CD4-positive, alpha-beta T cell treated with Interleukin-4 for 4 hours (primary cell): ENCODE results near the gene VASH1.

Source experiments
- DNase-seq: peaks from one replicate; pipeline ENCODE4 v3.0.0-alpha.2; 2020

VASH1 gene

DNA sequence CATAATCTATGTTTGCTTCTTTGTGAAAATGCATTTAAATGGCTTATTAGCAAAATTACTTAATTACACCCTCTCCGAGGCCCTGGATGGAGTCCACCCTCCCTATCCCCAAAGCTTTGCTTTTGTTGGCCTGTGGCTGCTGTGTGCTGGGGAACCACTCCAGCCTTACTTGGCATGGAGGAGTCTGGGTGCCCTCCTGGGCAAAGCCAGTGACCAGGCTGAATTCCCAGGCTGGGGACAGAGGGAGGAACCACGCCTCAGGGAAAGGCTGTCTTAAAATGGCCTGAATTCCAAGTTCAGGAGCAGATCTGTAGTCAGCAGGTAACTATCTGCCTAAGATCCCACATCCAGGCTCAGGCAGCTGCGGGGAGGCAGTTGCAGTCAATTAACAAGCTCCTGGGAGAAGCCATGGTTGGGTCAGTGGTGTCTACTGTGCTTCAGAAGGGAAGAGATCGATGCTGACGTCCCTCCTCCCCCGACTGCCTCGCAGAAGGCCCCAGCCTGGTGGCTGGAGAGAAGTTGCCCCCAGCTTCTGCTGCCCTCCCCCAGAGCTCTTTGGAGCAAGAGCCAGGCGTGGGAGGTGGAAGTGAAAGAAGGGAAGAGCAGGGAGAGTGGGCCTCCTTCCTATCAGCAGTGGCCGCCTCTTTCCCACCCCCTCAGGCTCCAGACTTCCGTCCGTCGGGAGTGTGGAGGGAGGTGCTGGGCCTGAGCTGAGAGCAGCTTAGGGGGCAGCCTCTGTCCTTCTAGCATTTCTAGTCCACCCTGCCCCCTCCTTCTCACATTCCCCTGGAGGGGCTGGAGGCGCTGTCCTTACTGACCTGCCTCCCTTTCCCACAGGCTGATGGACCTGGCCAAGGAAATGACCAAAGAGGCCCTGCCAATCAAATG lies 11.3 kb downstream of the VASH1 start:
- no peak for DNase-seq

DNA sequence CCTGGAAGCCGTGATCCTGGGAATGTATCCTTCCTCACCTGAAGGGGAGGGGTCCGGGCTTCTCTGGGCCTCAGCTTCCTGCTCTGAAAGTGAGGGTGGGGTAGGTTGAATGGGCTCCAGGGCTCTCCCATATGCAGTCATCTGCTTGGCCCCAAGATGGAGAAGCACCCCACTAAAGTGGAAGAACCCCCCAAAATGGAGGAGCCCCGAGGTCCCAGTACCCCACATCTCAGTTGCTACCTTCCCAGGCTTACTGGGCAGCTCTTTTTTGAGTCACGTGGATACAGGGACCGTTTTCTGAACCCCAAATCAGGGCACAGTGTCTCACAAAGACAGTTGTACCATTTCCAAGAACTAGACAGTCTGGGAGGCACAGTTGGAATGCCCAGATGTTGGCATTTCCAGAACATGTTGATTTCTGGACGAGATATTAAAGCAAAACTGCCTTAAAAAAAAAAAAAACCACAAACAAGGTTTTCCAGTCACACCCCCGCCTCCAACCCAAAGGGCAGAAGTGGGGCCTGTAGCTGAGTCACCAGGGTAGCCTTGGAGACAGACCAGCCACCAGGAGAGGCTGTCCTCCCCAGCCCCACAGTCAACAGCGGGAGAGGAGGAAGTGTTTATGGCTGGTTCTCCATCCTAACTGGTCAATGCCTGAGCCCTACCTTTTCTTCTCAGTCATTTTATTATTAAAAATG lies 12.1 kb downstream of the VASH1 start:
- peak; percentile 23 for DNase-seq

DNA sequence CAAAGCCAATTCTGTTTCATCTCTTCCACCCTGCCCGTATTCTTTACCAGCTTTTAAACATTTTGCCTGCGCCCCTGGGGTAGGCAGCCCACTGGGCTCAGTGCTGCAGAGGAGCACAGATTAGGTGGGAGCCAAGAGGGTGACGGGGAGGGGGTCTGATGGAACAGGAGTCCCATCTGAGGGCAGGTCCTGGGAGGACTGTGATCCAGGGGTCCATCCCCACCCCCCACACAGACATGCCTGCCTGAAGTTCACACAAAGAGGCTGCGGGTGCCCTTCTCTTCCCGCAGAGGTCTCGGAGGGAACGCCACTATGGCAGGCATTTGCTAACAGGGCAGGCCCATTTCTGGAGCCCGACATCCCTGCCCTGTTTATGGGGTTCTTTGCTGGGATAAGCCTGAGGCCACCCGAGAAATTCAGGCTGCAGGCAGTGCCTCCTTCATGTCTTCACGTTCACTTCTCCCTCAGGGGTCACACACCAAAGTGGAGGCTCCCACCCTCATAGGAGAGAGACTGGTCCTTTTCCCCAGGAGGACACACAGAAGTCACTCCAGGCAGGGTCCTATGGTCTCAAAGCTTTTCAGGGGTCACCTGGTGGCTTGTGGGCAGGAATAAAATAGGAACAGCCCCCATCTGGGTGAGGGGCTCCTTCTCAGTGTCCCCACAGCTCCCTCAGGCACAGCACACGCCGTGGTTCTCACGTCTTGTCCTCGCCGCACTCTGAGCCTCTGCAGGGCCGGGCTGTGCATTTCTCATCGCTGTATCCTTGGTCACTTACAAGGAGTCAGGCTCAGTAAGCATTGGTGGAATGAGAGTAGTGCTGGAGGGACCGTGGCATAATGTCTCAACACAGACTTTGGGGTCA lies 12.9 kb downstream of the VASH1 start:
- DNase-seq = no peak

DNA sequence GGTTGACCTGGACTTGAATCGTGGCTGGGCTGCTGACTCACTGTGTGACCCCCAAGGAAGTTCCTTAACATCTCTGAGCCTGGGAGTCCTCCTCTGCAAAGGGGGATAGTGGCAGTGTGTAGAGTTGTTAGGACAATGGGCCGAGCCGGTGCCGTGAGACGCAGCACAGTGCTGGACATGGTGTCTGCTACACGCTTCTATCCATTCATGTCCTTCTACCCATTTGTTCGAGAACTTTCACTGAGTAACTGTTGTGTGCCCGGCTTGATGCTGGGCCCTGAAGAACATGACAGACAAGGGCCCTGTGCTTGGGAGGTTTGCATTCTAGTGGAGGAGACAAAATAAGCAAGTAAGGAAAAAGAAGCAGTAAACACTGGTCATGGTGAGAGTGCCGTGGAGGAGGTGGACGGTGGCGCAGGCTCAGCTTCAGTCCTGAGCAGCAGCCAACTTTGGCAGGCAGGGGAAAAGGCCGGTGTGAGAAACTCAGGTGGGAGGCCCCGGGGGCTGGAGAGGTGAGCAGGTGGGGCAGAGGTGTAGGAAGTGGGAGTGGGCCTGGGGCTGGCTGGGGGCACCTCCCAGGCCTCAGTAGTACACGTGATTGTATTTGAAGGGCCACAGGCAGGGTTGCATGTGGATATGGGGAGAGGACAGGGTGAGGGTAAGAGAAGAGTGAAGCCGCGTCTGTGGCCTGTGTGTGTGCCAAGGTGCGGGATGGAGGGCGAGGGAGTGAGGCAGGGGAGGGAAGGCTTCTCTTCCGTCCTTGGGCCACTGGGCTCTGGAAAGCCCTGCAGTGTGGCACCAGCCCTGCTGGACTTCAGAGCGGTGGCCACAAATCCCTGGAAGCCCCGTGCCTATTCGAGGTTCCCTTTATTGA lies 13.8 kb downstream of the VASH1 start:
- DNase-seq = no peak

DNA sequence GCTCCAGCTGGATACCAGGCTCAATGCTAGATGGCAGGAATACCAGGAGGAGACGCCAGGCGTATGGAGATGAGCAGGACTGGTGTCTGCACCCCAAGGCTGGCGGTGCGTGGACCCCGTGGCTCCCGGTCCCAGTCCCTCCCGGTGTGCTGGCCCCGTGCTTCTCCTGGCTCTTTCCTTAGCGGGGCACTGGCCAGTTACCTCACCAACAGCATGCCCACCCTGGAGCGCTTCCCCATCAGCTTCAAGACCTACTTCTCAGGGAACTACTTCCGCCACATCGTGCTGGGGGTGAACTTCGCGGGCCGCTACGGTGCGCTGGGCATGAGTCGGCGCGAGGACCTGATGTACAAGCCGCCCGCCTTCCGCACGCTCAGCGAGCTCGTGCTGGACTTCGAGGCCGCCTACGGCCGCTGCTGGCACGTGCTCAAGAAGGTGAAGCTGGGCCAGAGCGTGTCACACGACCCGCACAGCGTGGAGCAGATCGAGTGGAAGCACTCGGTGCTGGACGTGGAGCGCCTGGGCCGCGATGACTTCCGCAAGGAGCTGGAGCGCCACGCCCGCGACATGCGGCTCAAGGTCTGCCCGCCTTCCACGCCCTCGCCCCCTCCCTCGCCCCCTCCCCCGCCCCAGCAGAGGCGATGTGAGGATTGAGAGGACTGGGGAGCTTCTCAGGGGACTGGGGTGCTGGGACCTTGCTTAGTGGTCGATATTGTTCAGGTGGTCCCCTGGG lies 14.6 kb downstream of the VASH1 start:
- DNase-seq = no peak

DNA sequence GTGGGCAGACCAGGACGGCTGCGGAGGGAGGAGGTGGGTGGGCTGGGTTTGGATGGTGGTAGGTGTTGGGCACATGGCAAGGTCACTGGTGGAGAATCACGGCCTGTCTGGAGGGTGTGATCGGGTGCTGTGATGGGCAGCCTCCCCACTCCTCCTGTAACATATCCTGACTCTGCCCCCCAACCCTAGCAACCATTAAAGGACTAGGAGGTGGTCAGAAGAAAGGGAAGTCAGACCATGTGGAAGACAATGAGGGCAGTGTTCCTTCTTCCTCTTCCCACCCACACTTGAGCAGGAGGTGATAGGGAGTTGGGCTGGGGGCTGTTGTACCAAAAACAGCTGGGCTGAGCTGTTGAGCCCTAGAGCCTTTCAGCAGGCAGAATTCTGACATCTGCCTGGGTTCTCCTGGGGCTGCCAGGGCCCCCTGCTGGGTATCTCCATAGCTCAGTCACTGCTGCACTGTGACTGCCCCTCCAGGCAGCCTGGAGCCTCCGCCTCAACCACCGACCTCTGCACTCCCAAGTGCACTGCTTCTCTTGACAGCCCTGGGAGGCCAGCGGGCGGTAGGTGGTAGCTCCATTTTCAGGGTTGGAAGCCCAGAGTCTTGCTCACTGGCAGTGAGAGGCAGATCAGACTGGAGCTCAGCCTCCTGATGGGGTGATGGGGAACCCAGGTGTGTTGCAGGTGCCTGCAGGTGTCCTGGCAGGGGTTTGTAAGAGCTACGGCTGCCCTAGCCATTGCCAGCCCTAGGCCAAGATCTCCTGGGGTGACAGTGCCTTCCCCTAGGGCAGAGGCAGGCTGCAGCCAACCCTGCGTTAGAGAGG lies 15.4 kb downstream of the VASH1 start:
- DNase-seq = no peak

DNA sequence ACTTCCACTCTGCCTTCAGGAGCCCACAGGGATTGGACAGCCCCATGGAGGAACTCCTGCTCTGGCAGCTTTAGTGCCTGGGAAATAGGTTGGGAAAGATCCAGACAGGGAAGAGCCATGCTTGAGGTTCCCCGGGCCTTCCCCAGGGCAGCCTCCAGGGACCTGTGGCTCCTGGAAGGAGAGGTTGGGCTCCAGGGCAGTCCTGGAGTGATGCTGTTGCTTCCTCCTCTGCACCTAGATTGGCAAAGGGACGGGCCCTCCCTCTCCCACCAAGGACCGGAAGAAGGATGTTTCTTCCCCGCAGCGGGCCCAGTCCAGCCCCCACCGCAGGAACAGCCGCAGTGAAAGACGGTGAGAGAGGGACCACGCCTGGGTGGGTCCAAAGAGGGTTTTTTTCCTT lies 16.5 kb downstream of the VASH1 start:
- DNase-seq = no peak

DNA sequence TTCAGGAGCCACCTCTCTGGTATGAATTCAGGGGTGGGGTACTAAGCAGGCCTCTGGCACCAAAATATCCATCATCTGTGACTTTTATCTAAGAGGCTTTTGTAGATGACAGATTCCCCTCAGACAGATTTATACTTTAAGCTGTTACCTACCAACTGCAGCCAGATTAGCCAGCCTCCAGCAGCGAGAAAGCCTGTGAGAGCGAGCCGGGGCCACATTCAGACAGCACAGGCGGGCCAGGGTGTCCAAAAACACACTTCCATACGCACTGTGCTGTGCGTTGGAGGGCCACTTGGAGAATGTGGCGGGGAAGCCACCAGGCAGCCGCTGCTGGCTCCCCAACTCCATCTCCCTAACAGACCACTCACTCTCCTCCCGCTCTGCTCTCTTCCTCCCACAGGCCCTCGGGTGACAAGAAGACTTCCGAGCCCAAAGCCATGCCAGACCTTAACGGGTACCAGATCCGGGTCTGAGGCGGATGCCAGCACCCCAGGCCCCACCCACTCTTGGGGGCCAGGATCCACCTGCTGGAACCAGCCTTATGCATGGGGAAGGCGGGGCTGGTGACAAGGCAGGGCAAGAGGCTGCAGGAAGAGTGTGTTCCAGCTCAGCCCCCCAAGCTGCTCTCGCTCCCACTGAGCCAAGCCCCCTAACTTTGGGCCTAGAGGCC lies 17.4 kb downstream of the VASH1 start:
- DNase-seq = no peak

DNA sequence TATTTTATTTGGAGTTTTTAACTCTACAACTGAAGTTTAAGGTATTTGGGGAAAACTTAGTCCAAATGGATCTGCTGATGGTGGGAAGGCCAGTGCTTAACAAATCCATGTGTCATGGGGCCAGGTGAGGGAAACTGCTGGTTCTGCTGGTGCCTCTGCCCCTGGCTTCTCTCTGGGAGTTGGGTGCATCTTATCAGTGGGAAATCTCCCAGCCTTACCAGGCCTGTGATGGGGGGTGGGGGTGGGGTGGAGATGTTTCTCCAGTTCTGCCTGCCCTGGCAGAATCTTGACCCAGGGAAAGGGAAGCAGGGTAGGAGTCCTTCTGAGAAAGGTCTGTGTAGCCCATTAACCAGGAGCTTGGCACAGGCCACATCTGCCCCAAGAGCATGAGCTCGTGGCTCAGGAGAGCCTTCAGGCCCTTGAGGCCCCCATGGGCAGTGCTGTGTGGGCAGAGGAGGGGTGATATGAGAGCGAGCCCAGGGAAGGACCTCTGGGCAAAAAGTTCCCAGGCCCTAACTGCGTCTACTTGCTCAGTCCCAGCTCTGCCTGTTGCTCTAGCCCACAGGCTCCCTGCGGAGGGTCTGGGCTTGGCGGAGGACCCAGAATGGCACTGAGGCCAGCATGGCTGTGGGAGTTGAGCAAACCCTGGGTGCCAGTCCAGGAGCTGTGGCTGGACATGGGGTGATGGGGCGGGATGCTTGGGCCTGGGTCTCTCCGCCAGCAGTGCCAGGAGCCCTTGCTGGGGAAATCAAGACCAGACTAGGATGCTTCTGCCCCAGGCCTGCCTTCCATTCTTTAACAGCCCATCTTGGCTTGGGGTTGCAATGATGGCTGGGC lies 18.2 kb downstream of the VASH1 start:
- no peak for DNase-seq

DNA sequence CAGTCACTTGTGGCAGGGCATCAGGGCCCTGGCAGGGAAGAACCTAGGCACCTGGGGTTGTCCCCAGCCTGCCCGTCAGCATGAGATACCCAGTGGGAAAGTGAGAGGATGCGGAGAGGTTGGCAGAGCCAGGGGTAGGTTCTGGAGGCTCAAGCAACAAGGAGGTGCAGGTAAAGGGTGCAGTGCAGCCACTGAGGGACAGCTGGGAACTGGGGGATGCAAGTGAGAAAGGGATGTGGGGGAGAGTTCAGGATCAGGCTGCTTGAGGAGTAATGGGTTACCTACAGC lies 18.7 kb downstream of the VASH1 start:
- no peak for DNase-seq

DNA sequence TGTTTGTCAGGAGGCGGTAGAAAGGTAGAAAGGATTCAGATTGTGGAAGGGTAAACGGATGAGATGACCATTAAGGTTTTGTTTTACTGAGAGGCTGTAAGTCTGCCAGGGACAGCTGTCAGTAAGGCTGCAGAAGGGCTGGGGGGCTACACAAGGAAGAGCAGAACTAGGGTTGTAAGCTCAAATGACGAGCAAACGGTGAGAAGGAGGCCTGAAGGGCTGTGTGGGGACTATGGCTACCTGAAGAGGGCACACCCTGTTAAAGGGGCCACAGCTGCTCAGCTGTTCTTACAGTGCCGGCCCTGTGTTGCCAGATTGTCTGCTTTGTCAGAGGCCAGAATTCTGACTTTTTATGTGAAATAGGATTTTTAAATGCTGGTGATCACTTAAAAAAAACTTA lies 19.1 kb downstream of the VASH1 start:
- no peak for DNase-seq

DNA sequence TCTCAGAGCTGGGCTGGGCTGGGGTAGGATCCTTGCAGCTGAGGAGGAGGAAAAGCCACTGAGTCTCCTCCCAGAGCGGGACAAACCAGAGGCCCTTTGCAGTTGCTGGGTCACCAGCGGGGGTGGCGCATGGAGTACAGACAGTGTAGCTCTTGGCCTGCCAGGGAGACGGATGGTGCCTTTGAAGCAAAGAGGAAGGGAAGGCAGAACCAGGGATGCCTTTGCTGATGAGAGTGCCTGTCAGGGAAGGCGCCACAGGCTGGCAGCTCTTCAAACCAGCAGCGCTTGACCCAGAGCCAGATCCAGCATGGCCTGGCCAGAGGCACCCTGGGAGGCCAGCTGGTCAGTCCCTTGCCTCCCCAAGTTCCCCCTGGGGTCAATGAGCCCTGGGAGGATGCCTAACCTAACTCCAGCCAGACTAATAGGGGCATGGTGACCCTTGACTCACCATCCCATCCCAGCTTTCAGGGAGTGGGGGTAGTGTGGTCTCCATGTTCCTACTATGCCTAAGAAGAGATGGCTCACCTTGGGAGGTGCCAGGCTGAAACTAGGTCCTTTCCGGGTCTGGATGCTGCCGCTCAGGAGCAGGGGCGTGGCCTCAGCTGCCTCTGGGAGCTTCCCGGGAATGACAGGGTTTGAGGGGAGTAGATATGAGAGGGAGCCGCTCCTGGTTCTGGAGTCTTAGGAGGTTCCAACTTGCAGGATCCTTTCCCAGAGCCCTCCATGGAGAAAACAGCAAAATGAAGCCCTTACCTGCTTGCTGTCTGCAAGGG lies 19.8 kb downstream of the VASH1 start:
- DNase-seq = no peak

DNA sequence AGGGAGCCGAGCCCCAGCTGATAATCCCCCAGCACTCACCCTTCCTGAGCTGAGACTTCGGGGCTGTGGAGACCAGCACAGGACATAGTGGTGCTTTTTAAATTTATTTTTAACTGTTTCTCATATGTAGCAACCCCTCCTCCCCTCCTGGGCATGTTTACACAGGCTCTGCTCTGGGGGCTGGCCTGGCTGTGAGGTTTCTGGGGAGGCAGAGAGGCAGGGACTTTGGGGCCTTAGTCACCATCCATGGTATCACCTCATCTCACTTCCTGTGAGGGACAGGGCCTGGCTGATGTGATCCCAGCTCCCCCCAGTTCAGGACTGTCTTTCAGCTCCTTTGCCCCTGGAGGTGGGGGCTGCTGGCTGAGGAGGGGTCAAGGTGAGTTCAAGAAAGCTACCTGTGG lies 20.4 kb downstream of the VASH1 start:
- no peak for DNase-seq

DNA sequence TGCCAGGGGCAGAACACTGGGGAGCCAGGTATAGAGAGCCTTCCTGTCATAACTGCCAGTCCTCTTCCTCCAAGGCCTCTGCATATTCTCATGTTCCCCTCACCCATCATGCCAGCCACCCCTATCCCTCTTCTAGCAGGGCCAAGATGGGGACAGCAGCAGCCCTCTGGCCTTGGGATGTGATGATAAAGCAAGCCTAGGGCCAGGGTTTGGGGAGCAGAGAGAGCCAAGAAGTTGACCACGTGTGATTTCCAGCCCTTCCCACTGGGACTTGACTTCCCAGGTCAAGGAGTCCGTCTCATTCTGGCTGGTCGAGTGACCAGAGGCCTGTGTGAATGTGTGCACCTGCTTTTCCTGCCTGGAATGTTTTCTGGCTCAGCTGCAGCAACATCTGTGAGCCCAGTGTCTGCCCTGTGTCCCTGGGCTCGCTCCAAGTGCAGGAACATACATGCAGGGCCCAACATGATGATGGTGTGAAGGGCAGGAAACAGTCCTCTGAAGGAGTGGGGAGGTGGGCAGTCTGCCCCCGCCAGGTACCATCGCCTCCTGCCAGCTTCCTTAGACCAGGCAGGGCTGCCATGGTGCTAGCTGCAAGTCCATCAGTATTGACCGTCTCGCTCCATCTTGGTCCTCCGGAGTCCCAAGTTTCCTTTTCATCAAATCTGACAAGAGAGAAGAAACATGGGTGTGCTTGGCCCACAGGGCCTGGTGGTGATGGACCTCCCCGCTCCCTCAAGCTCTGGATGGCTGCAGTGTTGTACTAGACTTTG lies 21.0 kb downstream of the VASH1 start:
- no peak for DNase-seq

DNA sequence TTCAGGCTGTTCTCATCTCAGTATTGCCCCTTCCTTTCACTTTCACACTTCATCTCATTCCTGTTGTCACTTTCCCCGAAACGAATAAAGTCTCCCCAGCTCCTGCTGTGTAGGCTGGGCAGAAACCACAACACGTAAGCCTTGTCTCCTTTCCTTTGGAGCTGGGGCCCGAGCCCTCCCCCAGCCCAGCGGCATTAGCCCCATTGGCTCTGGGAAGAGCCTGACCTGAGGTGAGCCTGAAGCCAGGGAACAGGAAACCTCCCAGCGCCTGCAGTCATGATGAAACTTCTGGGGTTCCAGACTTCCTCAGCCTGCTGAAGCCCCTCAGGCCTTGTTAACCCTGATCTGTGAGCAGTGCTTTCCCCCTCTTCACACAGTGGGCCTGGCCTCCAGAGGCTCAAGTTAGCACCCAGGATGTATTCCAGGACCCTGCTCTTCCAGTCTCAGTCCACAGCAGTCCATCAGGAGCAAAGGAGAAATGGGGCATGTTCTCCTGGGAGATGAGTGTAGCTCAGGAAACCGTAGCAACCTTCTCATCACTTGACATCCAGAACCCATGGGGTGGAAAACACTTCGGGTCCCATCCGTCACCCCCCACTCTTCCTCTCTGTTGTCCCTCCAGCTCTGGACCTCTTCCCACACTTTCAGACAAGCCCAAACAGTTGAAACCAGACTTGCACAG lies 21.8 kb downstream of the VASH1 start:
- no peak for DNase-seq

DNA sequence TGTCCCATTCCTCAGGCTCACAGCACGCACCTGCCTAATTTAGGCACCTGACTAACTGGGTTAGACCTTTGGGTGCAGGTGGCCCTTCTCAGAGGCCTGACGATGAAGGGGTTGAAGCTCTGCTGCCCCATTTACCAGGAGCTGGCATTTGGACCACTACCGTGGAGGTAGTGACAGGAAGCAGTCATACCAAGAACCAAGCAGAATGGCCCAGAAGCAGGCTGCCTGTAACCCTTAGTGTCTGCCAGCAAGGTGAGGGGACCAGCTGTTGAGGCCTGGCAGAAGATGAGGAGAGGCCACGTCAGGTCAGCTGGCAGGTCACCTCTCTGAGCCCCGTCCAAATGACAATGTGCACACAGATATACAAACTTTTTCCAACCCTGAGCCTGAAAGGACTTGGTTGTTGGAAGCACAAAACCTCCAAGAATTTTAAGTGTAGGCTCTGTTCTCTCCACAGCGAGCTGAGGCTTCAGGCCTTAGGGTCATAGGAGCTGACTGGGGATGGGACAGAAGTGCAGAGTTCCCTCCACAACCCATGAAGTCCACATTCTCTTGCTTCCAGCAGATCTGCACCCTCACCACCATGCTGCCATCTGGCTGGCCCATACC lies 23.1 kb downstream of the VASH1 start:
- DNase-seq = no peak

DNA sequence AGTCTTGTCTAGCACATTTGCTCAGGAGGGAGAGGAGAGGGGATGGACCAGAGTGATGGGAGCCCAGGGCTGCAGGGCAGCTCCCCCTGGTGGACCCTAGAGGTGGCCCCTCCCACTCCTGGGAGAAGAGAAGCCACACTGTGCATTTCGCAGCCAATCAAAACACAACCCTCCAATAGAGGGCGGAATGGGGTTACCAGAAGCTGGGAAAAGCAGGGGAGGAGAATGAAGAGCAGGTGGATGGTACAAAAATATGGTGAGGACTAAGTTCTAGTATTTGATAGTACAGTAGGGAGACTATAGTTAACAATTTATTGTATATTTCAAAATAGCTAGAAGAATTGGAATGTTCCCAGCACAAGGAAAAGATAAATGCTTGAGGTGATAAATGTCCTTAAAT lies 23.6 kb downstream of the VASH1 start:
- peak; percentile 59 for DNase-seq
